Testis (tissue), 3 donors: ENCODE data around the gene MACF1. TPM values are rescaled to one million over a fixed set of nuclear protein-coding genes. Genes with fewer than 3 reads are reported as not detected.

Experiments
- DNase-seq: peaks from one replicate; pipeline ENCODE4 v3.0.0-alpha.2; 2019
- H3K27ac ChIP-seq, 2 donors: fragments of 200-600 bp; sonication (generic); one replicate each; pipeline ENCODE4 v1.5.1; 2019
- H3K27me3 ChIP-seq: fragments of 200-600 bp; sonication (generic); one replicate; pipeline ENCODE4 v1.5.1; 2019
- H3K36me3 ChIP-seq: fragments of 200-600 bp; sonication (generic); one replicate; pipeline ENCODE4 v1.5.1; 2017; ENCODE audit warnings: low read depth; ENCODE audit errors: missing control alignments
- H3K4me1 ChIP-seq: fragments of 200-600 bp; sonication (generic); one replicate; pipeline ENCODE4 v1.5.1; 2019
- H3K4me3 ChIP-seq, 2 donors: fragments of 200-600 bp; sonication (generic); one replicate each; pipeline ENCODE4 v1.5.1; 2017 to 2019
- H3K9me3 ChIP-seq: fragments of 200-600 bp; sonication (generic); one replicate; pipeline ENCODE4 v1.5.1; 2017
- CTCF ChIP-seq, 3 experiments: fragments of 450-650 bp in 2 of 3; fragments of 200-600 bp in 1 of 3; sonication (generic) in 1 of 3; IDR thresholded peaks; one replicate each; pipeline ENCODE4 v1.5.1; 2016 to 2019; ENCODE audit warnings: antibody characterized with exemption in 3 of 3, mild to moderate bottlenecking in 2 of 3, moderate library complexity in 1 of 3
- POLR2A ChIP-seq: fragments of 450-650 bp; IDR thresholded peaks from one replicate; pipeline ENCODE4 v1.6.1; 2017; ENCODE audit warnings: antibody characterized with exemption, mild to moderate bottlenecking, moderate library complexity
- WGBS, 2 donors: methylation state at CpG; one replicate each; pipeline ENCODE4 v1.1.5; 2018; 5-methylcytosine and 5-hydroxymethylcytosine counted together
- intact Hi-C: fragments of 100-400 bp; cut with DNase I; formaldehyde crosslinking; loops from one replicate; pipeline ENCODE4 v1.15.1; 2023; ENCODE audit warnings: low total_unique reads
- polyA plus RNA-seq: library from polyadenylated mRNA; stranded (reverse); fragments of 350-450 nt; fragmentation: Illumina TruSeq; extraction: RNeasy Lipid Tissue Mini Kit (QIAGEN cat#74804); gene quantifications from one replicate; pipeline ENCODE4 v1.2.3, GENCODE V29; 2014; ENCODE audit warnings: low read depth, low replicate concordance; ENCODE audit not compliant: insufficient read depth
- total RNA-seq, 2 donors: library from RNA; depleted of rRNA; stranded (reverse); fragments of >200 nt; gene quantifications; one replicate each; pipeline ENCODE4 v1.2.3, GENCODE V29; 2016

The MACF1 gene
- total and polyA plus RNA-seq, 3 donors from 2014 or later, result 136 to 494 (median 422) TPM

GRCh38 chr1:39228252-39228651, 23.8 kb downstream of the MACF1 start:
- H3K27me3 ChIP-seq, result no peaks in the 10 kb centered on the region
- H3K4me3 ChIP-seq, result no peak overlapping the region
- no peak overlapping the region for H3K27ac ChIP-seq
- no peak for TF ChIP-seq POLR2A
- TF ChIP-seq CTCF (IDR thresholded peaks at IDR 0.05), result no peak
- peaks cover 3% of the 10 kb centered on the region for H3K4me1 ChIP-seq
- DNase-seq, result no peak
- no peaks in the 10 kb centered on the region for H3K36me3 ChIP-seq
- WGBS, 2 donors, result 91 to 96% methylated on average over 6 of the region's 6 CpGs
- intact Hi-C loops, result no loop called here
- no peaks in the 10 kb centered on the region for H3K9me3 ChIP-seq

GRCh38 chr1:39229504-39229903, 25.0 kb downstream of the MACF1 start:
- Histone ChIP-seq H3K9me3 (no peaks in the 10 kb centered on the region), H3K4me3 (no peak overlapping the region), H3K27ac (no peak overlapping the region), H3K36me3 (no peaks in the 10 kb centered on the region), H3K27me3 (no peaks in the 10 kb centered on the region), H3K4me1 (peaks cover 3% of the 10 kb centered on the region)
- 86 to 97% methylated on average over 4 of the region's 4 CpGs for WGBS, 2 donors
- intact Hi-C loops, result no loop called here
- TF ChIP-seq CTCF (IDR thresholded peaks at IDR 0.05) (no peak), POLR2A (no peak)
- no peak for DNase-seq

- Histone ChIP-seq H3K27me3 (no peaks in the 10 kb centered on the region), H3K4me1 (peaks cover 3% of the 10 kb centered on the region), H3K4me3 (no peak overlapping the region), H3K36me3 (no peaks in the 10 kb centered on the region), H3K27ac (no peak overlapping the region), H3K9me3 (no peaks in the 10 kb centered on the region)
- no peak for TF ChIP-seq CTCF (IDR thresholded peaks at IDR 0.05)
- TF ChIP-seq POLR2A, result no peak
- no peak for DNase-seq
- WGBS, 2 donors, result 70 to 80% methylated on average over 9 of the region's 9 CpGs
- intact Hi-C loops, result no loop called here
Observed at GRCh38 chr1:39230261-39231190, 26.0 kb downstream of the MACF1 start.

- DNase-seq, result no peak
- Histone ChIP-seq H3K27ac (no peak overlapping the region), H3K4me1 (no peaks in the 10 kb centered on the region), H3K4me3 (no peak overlapping the region), H3K9me3 (no peaks in the 10 kb centered on the region), H3K27me3 (no peaks in the 10 kb centered on the region), H3K36me3 (no peaks in the 10 kb centered on the region)
- 84 to 89% methylated on average over 4 of the region's 4 CpGs for WGBS, 2 donors
- intact Hi-C loops, result no loop called here
- TF ChIP-seq POLR2A (no peak), CTCF (IDR thresholded peaks at IDR 0.05) (no peak)
Observed at GRCh38 chr1:39236971-39237370, 32.5 kb downstream of the MACF1 start.

GRCh38 chr1:39238476-39238875, 34.0 kb downstream of the MACF1 start:
- Histone ChIP-seq H3K27ac (no peak overlapping the region), H3K4me1 (no peaks in the 10 kb centered on the region), H3K36me3 (no peaks in the 10 kb centered on the region), H3K9me3 (no peaks in the 10 kb centered on the region), H3K27me3 (no peaks in the 10 kb centered on the region), H3K4me3 (no peak overlapping the region)
- intact Hi-C loops, result no loop called here
- no peak for DNase-seq
- TF ChIP-seq POLR2A (no peak), CTCF (IDR thresholded peaks at IDR 0.05) (no peak)
- WGBS, 2 donors, result 30 to 50% methylated on average over 1 of the region's 1 CpG
